Ovary (tissue), 3 donors: ENCODE data around the gene AMACR.

ENCODE experiments used
- EP300 ChIP-seq: sonication (generic); formaldehyde crosslinking; IDR thresholded peaks from one replicate; pipeline ENCODE4 v1.6.1; 2017; ENCODE audit warnings: antibody characterized with exemption
- POLR2A ChIP-seq: fragments of 450-650 bp; IDR thresholded peaks from one replicate; pipeline ENCODE4 v1.6.1; 2017; ENCODE audit warnings: antibody characterized with exemption, mild to moderate bottlenecking, moderate library complexity
- TF ChIP-seq, protein P1 (sequence below), 3 donors: fragments of 450-650 bp in 2 of 3; fragments of 200-600 bp in 1 of 3; IDR thresholded peaks; one replicate each; pipeline versions ENCODE4 v1.5.1 to v1.8.0; 2016 to 2022; ENCODE audit warnings: antibody characterized with exemption in 3 of 3, mild to moderate bottlenecking in 1 of 3
- donor health status: DM: no; HTN: no; CAD: no.

GRCh38 chr5:34055667-34056066 lies 47.8 kb upstream of the AMACR start:
- TF ChIP-seq, protein P1, sequence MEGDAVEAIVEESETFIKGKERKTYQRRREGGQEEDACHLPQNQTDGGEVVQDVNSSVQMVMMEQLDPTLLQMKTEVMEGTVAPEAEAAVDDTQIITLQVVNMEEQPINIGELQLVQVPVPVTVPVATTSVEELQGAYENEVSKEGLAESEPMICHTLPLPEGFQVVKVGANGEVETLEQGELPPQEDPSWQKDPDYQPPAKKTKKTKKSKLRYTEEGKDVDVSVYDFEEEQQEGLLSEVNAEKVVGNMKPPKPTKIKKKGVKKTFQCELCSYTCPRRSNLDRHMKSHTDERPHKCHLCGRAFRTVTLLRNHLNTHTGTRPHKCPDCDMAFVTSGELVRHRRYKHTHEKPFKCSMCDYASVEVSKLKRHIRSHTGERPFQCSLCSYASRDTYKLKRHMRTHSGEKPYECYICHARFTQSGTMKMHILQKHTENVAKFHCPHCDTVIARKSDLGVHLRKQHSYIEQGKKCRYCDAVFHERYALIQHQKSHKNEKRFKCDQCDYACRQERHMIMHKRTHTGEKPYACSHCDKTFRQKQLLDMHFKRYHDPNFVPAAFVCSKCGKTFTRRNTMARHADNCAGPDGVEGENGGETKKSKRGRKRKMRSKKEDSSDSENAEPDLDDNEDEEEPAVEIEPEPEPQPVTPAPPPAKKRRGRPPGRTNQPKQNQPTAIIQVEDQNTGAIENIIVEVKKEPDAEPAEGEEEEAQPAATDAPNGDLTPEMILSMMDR (IDR thresholded peaks at IDR 0.05): no peak
- TF ChIP-seq POLR2A: no peak
- TF ChIP-seq EP300: no peak
